ENCODE data around the gene OR2A5.
"Not testable (repeated sequence)": the region's sequence is repeated elsewhere in the genome, so short reads cannot be mapped to it uniquely, and the experiment has no call there.

The OR2A5 gene

GRCh38 chr7:144048648-144049047, at the start of gene OR2A5:
Gene OR2A5 (plus strand): TSS chr7:144048948. CDS start chr7:144050402, 1,454 bp downstream.
- DNase-seq, result no peak

GRCh38 chr7:144000020-144000419, 48.7 kb upstream of the OR2A5 start, which contains the start of gene OR6B1:
Gene OR6B1 (plus strand): TSS chr7:144000320. CDS start chr7:144003997, 3,677 bp downstream.
- DNase-seq, result no peak

- no peak for DNase-seq
Measured at GRCh38 chr7:144001543-144001942, 47.2 kb upstream of the OR2A5 start.

- no peak for DNase-seq
Measured at GRCh38 chr7:144004703-144005102, 44.0 kb upstream of the OR2A5 start.

GRCh38 chr7:144006029-144006691, 42.6 kb upstream of the OR2A5 start:
- DNase-seq, result no peak

- no peak for DNase-seq
Measured at GRCh38 chr7:144006692-144007042, 42.1 kb upstream of the OR2A5 start.

GRCh38 chr7:144009361-144009760, 39.4 kb upstream of the OR2A5 start:
- DNase-seq, result no peak

- DNase-seq, result not testable (repeated sequence)
Measured at GRCh38 chr7:144010061-144010460, 38.7 kb upstream of the OR2A5 start.

GRCh38 chr7:144010821-144011220, 37.9 kb upstream of the OR2A5 start:
- DNase-seq, result not testable (repeated sequence)

GRCh38 chr7:144011458-144012230, 37.1 kb upstream of the OR2A5 start:
- DNase-seq, result no peak

GRCh38 chr7:144018065-144018464, 30.7 kb upstream of the OR2A5 start:
- no peak for DNase-seq

- no peak for DNase-seq
Measured at GRCh38 chr7:144019457-144019856, 29.3 kb upstream of the OR2A5 start.

- no peak for DNase-seq
Measured at GRCh38 chr7:144020340-144020739, 28.4 kb upstream of the OR2A5 start.

- no peak for DNase-seq
Measured at GRCh38 chr7:144022169-144022568, 26.6 kb upstream of the OR2A5 start.

- no peak for DNase-seq
Measured at GRCh38 chr7:144023171-144023827, 25.4 kb upstream of the OR2A5 start.

GRCh38 chr7:144024213-144024612, 24.5 kb upstream of the OR2A5 start:
- DNase-seq, result no peak

- DNase-seq, result no peak
Measured at GRCh38 chr7:144026203-144026883, 22.4 kb upstream of the OR2A5 start.

GRCh38 chr7:144027070-144027469, 21.7 kb upstream of the OR2A5 start:
- DNase-seq, result no peak

- no peak for DNase-seq
Measured at GRCh38 chr7:144027974-144028373, 20.8 kb upstream of the OR2A5 start.

GRCh38 chr7:144028547-144028946, 20.2 kb upstream of the OR2A5 start:
- no peak for DNase-seq

- no peak for DNase-seq
Measured at GRCh38 chr7:144032516-144032915, 16.2 kb upstream of the OR2A5 start.

- no peak for DNase-seq
Measured at GRCh38 chr7:144032985-144033709, 15.6 kb upstream of the OR2A5 start.

- DNase-seq, result no peak
Measured at GRCh38 chr7:144035385-144035784, 13.4 kb upstream of the OR2A5 start.

Data from activated gamma-delta T cell treated with Interleukin-2 at 50 U/mL for 16 hours (primary cell).